Measurements from ENCODE around the gene SCP2.

The SCP2 gene

DNA sequence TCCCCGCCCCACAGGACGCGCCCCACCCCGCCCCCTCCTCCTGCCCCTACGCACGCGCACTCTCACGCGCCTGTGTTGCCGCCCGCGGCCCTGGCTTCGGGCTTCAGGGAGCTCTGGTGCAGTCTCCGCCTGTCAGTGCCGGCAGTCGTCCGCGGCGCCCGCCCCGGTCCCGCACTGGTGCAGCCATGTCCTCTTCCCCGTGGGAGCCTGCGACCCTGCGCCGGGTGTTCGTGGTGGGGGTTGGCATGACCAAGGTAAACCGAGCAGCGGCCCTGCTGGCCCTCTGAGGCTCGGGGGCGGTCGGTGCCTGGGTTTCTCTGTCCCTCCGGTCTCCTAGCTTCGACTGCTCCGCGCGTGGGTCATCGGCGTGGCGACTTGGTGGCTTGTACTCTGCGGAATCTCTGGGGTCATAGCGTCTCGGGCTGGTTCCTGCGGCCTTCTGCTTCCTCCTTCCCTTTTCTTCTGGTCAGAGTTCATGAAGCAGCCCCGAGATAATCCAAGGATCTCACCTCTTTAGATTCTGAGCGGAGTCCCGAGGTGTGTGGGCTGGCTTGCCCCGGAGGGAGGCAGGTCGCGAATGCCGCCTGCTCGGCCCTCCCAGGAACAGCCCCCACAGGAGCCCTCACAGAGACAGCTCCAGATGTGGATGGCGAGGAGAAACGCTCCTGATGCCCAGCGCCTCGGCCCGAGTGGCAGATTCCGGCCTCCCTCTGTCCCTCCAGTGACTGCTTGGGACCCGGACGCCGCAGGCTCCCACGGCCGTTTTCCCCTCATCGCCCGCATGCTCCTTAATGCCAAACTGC, at the start of gene SCP2:
Gene SCP2 (plus strand): TSS at position 65 of the 803 bp plus-strand sequence. CDS start 121 bp downstream, at position 186.
- DNase-seq, result peak; percentile 85

DNA sequence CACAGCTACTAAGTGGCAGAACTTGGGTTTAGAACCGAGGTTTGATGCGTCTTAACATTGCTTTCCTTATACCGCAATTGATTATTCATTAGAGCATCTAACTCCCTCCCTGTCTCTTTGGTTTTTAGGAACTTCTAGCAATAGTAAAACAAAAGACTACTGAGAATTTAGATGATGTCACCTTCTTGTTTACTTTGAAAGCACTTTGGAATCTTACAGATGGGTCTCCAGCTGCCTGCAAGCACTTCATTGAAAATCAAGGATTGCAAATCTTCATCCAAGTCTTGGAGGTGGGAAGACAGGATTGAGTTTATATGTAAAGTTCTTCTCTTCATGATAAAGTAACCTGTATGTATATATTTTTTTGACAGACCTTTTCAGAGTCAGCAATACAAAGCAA, 49.5 kb upstream of the SCP2 start:
- no peak for DNase-seq

GRCh38 chr1:52880206-52880605, 46.9 kb upstream of the SCP2 start:
- DNase-seq, result no peak

DNA sequence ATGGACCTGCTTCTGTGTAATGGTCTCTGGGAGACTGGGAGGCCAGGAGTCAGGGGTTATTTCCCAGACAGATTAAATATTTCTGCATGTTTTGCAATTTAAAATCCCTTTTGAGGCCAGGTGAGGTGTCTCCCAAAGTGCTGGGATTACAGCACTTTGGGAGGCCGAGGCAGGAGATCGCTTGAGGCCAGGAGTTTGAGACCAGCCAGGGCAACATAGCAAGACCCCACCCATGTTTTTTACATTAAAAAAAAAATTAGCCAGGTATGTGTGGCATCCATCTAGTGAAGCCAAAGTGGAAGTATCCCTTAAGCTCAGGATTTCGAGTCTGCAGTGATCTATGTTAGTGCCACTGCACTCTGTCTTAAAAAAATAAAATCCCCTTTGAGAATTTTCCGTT, 39.6 kb upstream of the SCP2 start:
- DNase-seq, result no peak

GRCh38 chr1:52892424-52893215, 34.5 kb upstream of the SCP2 start:
- DNase-seq, result no peak

- no peak for DNase-seq
Measured at GRCh38 chr1:52899445-52899894, 27.6 kb upstream of the SCP2 start.

DNA sequence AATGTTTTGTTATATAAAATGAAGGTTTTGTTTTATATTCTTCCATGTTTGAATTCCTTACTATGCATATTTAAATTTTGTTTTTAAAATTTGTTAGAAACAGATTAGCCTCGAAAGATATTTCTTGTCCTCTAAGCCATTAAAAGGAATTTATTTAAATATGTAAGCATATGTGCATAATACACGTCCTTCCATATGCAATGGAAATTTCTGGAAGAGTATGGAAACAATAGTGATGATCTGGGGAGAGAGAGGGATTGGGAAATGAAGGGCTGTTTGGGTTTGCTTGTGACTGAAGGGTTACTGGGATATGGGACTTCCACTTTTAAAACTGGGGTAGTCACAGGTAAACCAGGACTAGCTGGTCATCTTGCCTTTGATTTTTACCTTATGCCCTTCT, 26.7 kb upstream of the SCP2 start:
- DNase-seq, result no peak

DNA sequence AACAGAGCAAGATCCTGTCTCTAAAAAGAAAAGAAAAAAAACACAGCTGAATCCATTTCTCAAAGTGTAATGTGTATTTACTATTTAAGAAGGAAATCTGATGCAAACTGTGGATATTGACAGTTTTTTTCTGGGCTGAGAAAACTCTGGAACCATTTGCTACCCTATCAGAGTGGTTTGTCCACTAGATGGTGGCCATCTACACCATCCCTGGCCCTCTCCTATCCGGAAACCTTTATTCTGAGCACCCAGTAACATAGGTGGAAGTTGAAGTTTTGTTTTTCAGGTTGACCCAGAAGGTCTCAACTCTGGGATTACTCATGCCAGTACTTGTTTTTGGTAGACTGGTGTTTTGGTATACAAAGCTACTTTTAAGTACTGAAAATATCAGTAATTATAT, 25.7 kb upstream of the SCP2 start:
- DNase-seq, result no peak

- DNase-seq, result no peak
Measured at GRCh38 chr1:52904208-52904926, 22.7 kb upstream of the SCP2 start.

DNA sequence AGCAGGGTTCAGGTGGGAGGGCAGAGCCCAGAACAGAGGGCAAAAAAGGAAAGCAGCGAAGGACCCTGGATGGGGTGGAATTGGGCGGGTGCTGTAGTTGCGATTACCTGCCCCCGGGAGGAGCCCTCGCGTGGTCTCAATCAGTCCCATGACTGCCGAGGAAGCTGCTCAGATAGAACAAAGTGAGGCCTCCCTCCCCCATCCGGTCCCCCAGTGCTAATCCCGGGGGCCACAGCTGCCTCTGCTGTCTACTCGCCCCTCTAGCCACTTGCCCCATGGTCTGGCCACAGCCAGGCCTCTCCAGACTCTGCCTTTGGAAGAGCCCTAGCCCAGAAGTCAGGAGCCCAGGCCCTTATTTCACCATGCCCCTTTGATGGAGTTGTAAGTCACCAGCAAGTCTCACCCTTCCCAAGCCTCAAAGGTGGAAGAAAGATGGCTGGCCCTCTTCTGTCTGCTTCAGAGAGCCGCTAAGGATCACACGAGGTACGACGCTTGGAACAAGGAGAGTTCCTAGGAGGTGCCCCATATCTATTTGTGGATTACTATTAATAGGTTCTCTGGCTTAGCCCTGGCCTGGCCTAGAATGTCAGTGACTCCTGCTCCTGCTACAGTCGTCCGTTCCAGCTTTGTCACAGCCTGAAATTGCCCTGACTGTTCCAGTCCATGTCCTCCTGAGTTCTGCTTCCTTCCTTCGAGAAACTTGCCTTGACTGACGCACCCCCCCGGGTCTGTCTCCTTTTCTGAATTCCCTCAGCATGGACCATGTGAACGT, 22.0 kb upstream of the SCP2 start:
- peak; percentile 34 for DNase-seq

DNA sequence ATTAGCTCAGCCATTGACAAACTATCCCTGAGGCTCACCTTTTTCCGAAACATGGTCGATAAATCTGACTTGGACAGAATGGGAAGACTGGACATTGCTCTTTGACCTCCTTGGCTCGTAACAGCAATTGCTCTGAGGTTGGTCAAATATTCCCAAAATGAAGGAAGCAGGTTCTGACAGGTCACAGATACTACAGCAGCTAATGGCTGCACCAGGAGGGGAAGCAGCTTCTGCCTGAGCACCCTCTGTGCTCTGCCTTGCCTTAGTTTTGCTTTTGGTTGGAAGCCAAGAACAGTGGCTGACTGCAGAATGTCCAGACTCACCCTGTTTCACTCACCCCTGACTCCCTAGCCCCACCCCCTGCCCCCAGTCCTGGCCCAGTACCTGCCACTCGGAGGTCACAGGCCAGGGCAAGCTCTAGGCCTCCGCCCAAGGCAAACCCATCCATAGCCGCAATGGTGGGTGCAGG, 20.9 kb upstream of the SCP2 start:
- DNase-seq, result no peak

GRCh38 chr1:52907068-52907811, 19.8 kb upstream of the SCP2 start:
- no peak for DNase-seq

DNA sequence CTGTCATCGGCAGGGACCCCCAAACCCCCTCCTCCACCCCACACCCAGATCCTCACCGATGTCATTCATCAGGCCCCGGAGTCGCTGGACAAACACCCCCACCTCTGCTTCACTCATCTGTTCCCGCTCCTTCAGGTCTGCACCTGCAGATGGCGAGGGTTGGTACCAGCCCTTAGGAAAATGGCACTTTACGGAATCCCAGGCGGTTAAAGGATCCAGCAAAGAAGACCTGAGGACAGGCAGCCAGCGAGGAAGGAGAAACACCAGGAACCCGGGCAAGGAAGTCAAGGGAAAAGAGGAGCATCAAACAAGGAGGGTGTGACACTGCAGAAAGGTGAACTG, 19.3 kb upstream of the SCP2 start:
- no peak for DNase-seq

GRCh38 chr1:52911541-52911940, 15.5 kb upstream of the SCP2 start:
- DNase-seq, result no peak

DNA sequence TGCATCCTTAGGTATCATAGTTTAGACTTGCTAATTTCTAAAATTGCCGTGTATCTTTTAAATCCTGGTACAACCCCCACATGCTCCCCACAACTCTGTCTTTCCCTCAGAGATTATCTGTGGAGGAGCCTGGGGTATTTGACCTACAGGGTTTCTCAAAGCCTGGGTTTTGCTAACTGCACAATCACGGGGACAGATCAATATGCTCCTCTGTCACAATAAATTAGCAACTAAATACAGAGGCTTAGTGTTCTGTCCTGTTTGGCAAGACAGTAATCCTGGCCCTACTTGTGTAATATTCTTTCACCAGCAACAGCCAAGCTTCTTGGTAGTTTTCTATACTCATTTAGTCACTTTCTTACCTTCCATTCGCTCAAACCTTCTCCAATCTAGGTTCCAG, 14.1 kb upstream of the SCP2 start:
- no peak for DNase-seq

DNA sequence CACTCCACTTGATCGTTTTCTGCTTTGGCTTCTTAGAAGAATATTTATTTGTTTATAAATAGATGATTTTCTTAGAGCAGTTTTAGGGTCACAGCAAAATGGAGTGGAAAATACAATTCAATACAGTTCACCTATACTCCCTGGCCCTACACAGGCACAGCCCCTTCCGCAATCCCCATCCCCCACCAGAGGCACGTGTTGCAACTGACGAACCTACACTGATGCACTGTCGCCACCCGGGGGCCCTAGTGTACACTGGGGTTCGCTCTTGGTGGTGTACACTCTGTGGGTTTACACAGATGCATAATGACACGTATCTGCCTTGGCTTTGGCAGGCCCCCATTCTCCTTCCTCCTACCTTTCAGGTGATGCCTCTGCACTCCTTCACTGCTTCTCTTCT, 13.5 kb upstream of the SCP2 start:
- DNase-seq, result no peak

DNA sequence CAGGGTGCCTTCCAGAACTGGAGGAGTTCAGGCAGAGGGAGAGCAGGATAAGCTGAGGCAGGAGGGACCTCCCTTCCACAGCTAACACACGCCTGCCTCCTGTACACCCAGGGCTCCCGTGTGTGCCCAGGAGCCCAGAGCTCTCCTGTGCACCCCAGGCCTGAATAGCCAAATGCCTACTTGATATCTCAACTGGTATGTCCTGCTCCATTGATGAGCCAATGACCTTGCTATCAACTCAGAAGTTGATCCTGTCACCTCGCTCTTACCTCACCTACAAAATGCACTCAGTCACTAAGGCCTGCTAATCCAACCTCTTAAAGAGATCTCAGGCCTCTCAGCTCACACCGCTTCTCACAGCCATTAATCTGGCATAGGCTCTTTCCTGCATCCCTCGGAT, 12.6 kb upstream of the SCP2 start:
- no peak for DNase-seq

DNA sequence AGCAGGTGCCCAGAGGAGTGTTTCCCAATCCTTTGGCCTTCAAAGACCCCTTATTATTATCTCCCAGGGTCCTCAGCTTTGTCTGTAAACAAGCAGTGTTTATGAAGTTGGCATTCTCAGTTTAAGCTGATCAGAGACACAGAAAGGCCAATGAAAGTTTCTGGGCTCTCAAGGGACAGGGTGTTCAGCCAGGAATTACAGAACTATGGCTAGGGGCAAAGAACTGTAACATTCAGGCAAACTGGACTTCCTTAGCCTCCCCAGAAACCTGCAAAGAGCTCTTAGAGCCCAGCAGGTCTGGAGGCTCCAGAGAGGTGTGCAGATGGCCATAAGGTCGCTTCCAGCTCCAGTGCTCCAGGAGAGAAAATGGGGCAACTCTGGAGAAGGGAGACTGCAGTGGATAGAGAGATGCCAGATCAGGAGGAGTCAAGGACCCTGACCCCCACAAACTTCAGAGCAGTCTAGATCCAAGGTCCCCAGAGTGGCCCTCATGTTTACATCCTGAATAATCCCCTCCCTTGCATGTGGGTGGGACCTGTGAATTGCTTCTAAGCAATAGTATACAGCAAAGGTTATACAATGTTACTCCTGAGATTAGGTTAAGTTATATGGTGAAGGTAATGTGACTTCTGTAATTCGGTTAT, 11.7 kb upstream of the SCP2 start:
- DNase-seq, result no peak

DNA sequence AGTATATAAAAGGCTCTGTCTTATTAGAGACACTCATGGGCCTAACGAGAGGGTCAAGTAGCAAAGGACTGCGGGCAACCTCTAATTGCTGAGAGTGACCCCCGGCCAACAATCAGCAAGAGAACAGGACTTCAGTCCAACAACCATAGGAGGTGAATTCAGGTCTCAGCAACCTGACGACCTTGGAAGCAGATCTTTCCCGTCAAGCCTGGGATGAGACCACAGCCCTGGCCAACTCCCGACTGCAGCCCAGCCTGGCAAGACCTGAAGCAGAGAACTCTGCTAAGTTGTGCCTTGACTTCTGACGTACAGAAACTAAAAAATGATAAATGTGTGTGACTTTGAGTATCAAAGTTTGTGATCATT, 11.2 kb upstream of the SCP2 start:
- no peak for DNase-seq

- DNase-seq, result no peak
Measured at GRCh38 chr1:52916241-52916975, 10.7 kb upstream of the SCP2 start.

DNA sequence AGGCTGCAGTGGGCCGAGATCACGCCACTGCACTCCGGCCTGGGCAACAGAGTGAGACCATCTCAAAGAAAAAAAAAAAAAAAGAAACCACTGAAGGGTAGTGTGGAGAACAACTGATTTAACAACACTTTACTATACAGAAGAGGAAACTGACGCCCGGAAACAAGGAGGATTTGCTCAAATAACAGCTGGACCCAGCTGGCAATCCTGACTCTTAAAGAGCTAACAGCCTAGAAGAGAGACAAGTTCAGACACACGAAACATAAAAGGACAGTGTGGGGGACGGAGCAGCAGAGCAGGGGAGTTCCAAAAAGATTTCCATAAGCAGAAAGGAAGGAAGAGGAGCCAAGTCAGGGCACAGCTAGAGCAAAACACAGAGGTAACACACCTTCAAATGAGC, 9.9 kb upstream of the SCP2 start:
- DNase-seq, result no peak
